Activated T-helper 17 cell treated with anti-CD3 and anti-CD28 coated beads, Interleukin-2, amount 50 U/mL, for 72 hours (primary cell): ENCODE results near the gene ELMO1. TPM values are rescaled to one million over a fixed set of nuclear protein-coding genes. Genes with fewer than 3 reads are reported as not detected.

Source experiments
- ATAC-seq: fragments of 150-1000 bp; cut with Tn5 transposase; replicated peaks from 2 replicates; pipeline ENCODE4 v1.10.0; 2021; ENCODE audit warnings: mild to moderate bottlenecking, moderate library complexity
- H3K27ac Mint-ChIP-seq: one replicate; pipeline ENCODE4 v1.8.0; 2022; ENCODE audit warnings: mixed read lengths
- H3K27me3 Mint-ChIP-seq: one replicate; pipeline ENCODE4 v1.8.0; 2022; ENCODE audit warnings: mixed read lengths
- H3K36me3 Mint-ChIP-seq: one replicate; pipeline ENCODE4 v1.8.0; 2022; ENCODE audit warnings: low read depth, mild to moderate bottlenecking, mixed read lengths
- H3K4me1 Mint-ChIP-seq: one replicate; pipeline ENCODE4 v1.8.0; 2022; ENCODE audit warnings: mixed read lengths
- H3K4me3 Mint-ChIP-seq: one replicate; pipeline ENCODE4 v1.8.0; 2022; ENCODE audit warnings: mild to moderate bottlenecking, mixed read lengths
- H3K9me3 Mint-ChIP-seq: one replicate; pipeline ENCODE4 v1.8.0; 2022; ENCODE audit warnings: mixed read lengths
- total RNA-seq, 2 donors: library from RNA; stranded (reverse); gene quantifications; one replicate each; pipeline ENCODE4 v1.2.3, GENCODE V29; 2022

The ELMO1 gene
- total RNA-seq, 2 donors from 2014 or later: 77.4 to 106 TPM

DNA sequence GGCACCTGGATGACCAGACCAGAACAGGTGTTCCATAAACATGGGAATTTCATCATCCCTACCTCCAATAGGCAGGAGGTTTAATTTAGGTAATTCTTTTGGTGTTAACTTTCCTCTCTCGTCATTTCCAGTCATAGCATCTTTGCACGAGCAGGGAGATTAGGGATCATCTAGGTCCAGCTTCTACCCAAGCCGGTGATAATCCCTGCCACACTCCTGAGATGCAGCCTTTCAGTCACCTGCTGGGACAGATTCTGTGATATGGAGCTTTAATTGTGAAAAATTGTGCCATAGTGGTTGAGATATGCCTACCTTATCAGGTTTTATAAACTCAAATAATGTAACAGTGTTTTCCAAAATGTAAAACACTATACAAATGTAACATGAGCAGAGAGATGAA, 532.5 kb downstream of the ELMO1 start:
- no peak overlapping the region for H3K27ac Mint-ChIP-seq
- no peak overlapping the region for H3K4me3 Mint-ChIP-seq
- peaks cover 9% of the 10 kb centered on the region for H3K36me3 Mint-ChIP-seq
- H3K4me1 Mint-ChIP-seq: peaks cover 4% of the 10 kb centered on the region
- no peaks in the 10 kb centered on the region for H3K9me3 Mint-ChIP-seq
- no peak for ATAC-seq
- H3K27me3 Mint-ChIP-seq: no peaks in the 10 kb centered on the region

DNA sequence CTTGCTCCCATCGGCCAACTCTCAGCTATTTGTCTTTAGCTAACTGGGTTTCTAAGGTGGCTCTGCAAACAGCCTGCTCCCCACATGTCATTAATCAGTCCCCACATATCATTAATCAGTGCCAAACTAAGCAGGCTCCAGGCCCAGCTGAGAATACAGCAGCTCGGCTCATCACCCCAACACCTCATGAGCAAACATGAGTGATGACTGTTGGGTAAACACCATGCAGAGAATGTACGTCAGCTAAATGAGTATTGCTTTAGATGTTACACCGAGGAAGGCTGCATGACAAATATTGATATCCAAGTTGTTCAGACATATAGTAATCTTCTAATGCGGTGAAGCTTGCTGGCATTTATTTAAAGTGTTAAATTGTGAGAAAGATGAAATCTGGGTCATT, 536.9 kb downstream of the ELMO1 start:
- Mint-ChIP-seq H3K36me3 (peaks cover 36% of the 10 kb centered on the region), H3K9me3 (no peaks in the 10 kb centered on the region), H3K27me3 (no peaks in the 10 kb centered on the region), H3K27ac (no peak overlapping the region), H3K4me1 (peaks cover 4% of the 10 kb centered on the region), H3K4me3 (no peak overlapping the region)
- no peak for ATAC-seq

- H3K27me3 Mint-ChIP-seq: no peaks in the 10 kb centered on the region
- peaks cover 41% of the 10 kb centered on the region for H3K36me3 Mint-ChIP-seq
- H3K4me3 Mint-ChIP-seq: no peak overlapping the region
- H3K4me1 Mint-ChIP-seq: peaks cover 4% of the 10 kb centered on the region
- no peak overlapping the region for H3K27ac Mint-ChIP-seq
- no peaks in the 10 kb centered on the region for H3K9me3 Mint-ChIP-seq
- ATAC-seq: no peak
Observed at GRCh38 chr7:36910859-36911258, 537.8 kb downstream of the ELMO1 start.

- no peak overlapping the region for H3K4me3 Mint-ChIP-seq
- H3K9me3 Mint-ChIP-seq: no peaks in the 10 kb centered on the region
- no peaks in the 10 kb centered on the region for H3K27me3 Mint-ChIP-seq
- peaks cover 41% of the 10 kb centered on the region for H3K36me3 Mint-ChIP-seq
- peaks cover 4% of the 10 kb centered on the region for H3K4me1 Mint-ChIP-seq
- H3K27ac Mint-ChIP-seq: no peak overlapping the region
- no peak for ATAC-seq
Observed at GRCh38 chr7:36910401-36910800, 538.3 kb downstream of the ELMO1 start.

DNA sequence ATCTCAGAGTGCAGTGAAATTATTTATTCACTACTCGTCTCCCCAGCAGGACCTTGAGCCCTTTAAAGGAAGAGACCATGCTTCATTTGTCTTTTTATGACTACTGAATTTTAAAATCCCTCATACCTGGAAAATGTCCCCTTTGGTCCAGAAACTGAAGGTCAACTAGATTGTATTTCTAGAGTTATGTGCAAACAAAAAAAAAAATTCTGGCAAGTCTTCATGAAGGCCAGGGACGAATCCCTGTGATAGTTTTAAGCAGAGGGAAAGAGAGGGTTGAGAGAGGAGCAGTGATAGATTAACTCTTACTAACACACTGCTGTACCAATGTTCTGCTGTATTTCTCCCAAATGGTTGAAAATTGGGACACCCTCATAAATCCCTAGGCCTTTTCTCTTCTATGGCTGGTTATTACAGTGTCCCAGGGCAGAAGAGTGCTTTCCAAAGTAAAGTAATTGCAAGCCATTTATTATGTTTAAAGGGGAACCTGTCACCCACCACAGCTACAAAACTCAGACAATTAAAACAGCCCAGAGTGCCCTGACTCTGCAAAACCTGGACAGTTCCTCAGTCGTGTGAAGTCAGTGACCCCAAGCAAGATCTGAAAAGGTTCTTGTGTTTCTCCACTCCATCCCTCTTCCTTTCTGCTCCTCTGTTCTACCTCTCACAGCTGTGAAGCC, 541.6 kb downstream of the ELMO1 start:
- Mint-ChIP-seq H3K36me3 (peaks cover 51% of the 10 kb centered on the region), H3K4me1 (peaks cover 8% of the 10 kb centered on the region), H3K4me3 (no peak overlapping the region), H3K27me3 (no peaks in the 10 kb centered on the region), H3K9me3 (no peaks in the 10 kb centered on the region), H3K27ac (no peak overlapping the region)
- ATAC-seq: no peak

DNA sequence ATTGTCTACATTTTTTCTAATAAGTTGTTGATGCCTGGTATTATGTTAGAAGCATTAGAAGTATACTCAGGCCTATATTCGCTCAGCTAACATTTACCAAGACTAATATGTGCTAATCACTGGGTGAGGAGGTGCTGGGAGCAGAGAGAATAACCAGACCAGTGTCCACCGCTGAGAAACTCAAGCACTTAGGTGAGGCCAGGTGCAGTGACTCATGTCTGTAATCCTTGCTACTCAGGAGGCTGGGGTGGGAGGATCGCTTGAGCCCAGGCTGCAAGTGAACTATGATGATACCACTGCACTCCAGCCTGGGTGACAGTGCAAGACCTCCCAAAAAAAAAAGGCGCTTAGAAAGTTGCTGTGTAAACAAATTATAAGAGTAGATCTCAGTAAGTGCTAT, 542.2 kb downstream of the ELMO1 start:
- Mint-ChIP-seq H3K36me3 (peaks cover 46% of the 10 kb centered on the region), H3K4me3 (no peak overlapping the region), H3K4me1 (peaks cover 6% of the 10 kb centered on the region), H3K27ac (no peak overlapping the region), H3K9me3 (no peaks in the 10 kb centered on the region), H3K27me3 (no peaks in the 10 kb centered on the region)
- ATAC-seq: no peak

DNA sequence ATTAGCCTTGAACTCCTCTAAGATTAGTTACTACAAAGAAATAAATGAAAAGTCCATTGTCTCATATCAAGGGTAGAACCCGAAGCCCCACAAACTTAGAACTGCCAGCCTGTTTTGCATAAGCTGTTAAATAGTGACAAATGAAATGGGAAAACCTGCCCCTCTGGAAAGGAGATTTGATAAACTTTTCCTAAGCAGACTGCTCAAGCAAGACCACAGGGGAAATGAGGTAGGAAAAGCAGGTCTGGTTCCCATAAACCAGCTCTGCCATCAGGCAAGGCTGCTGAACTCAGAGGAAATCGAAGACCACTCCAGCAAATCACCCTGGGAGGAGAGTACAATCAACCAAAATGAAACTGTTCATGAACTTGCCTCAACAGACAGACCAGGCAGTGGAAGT, 542.8 kb downstream of the ELMO1 start:
- H3K4me3 Mint-ChIP-seq: no peak overlapping the region
- H3K9me3 Mint-ChIP-seq: no peaks in the 10 kb centered on the region
- no peak overlapping the region for H3K27ac Mint-ChIP-seq
- no peaks in the 10 kb centered on the region for H3K27me3 Mint-ChIP-seq
- peaks cover 42% of the 10 kb centered on the region for H3K36me3 Mint-ChIP-seq
- ATAC-seq: no peak
- H3K4me1 Mint-ChIP-seq: peaks cover 6% of the 10 kb centered on the region

- H3K9me3 Mint-ChIP-seq: no peaks in the 10 kb centered on the region
- H3K27me3 Mint-ChIP-seq: no peaks in the 10 kb centered on the region
- peaks cover 32% of the 10 kb centered on the region for H3K36me3 Mint-ChIP-seq
- ATAC-seq: no peak
- H3K4me3 Mint-ChIP-seq: no peak overlapping the region
- no peak overlapping the region for H3K27ac Mint-ChIP-seq
- H3K4me1 Mint-ChIP-seq: peaks cover 6% of the 10 kb centered on the region
Observed at GRCh38 chr7:36904802-36905201, 543.9 kb downstream of the ELMO1 start.

DNA sequence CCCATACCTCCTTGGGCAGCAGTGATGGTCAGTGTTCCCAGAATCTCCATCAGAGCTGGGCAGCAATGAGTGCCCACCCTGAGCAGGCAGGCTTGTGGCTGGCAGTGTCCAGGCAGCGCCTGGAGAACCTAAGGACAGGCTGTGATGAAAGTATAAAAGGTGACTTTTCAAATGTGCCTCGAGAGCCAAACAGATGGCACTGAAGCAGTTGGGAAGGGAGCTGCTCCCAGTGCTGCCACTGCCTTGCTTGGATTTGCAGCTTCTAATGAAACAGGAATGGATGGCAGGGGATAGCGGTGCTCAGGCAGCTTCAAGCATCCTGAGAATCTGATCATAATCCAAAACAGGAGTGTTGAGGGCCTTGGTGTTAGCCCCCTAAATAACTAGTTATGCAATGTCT, 544.6 kb downstream of the ELMO1 start:
- no peak overlapping the region for H3K4me3 Mint-ChIP-seq
- peaks cover 25% of the 10 kb centered on the region for H3K36me3 Mint-ChIP-seq
- no peaks in the 10 kb centered on the region for H3K27me3 Mint-ChIP-seq
- H3K27ac Mint-ChIP-seq: no peak overlapping the region
- ATAC-seq: no peak
- H3K9me3 Mint-ChIP-seq: no peaks in the 10 kb centered on the region
- H3K4me1 Mint-ChIP-seq: peaks cover 6% of the 10 kb centered on the region

DNA sequence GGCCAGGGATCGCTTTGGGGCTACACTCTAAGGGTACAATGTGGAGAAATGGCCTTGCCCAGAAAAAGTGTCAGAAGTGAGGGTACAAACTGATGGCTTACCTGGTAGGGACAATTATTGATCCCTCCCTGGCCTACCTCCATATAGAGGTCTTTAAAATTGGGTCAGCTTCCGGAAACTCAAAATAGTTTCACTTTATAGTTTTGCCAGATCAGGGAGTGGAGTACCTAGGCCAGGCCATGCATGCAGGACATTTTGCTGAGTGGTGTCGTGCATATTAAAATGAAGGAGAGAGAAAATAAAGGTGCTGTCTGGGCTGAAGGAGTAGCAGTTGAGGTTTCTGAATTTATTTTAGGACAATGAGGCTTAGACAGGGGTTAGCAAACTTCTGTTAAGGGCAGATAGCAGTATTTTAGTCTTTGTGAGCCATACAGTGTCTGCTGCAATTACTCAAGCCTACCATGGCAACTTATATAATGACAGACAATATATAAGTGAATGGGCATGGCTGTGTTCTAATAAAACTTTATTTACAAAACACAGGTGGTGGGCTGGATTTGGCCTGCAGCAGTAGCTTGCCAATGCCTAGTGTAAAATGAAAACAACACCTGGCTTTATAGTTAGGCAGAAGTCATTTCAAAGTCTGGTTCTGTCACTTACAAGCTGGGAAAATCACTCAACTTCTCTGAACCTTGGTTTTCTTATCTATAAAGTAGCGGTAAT, 547.5 kb downstream of the ELMO1 start:
- H3K9me3 Mint-ChIP-seq: no peaks in the 10 kb centered on the region
- peaks cover 11% of the 10 kb centered on the region for H3K4me1 Mint-ChIP-seq
- H3K4me3 Mint-ChIP-seq: no peak overlapping the region
- H3K36me3 Mint-ChIP-seq: peaks cover 13% of the 10 kb centered on the region
- H3K27me3 Mint-ChIP-seq: no peaks in the 10 kb centered on the region
- H3K27ac Mint-ChIP-seq: no peak overlapping the region
- ATAC-seq: no peak

- Mint-ChIP-seq H3K4me1 (peaks cover 14% of the 10 kb centered on the region), H3K36me3 (peaks cover 26% of the 10 kb centered on the region), H3K4me3 (no peak overlapping the region), H3K9me3 (no peaks in the 10 kb centered on the region), H3K27ac (peak overlapping the region; percentile 18), H3K27me3 (no peaks in the 10 kb centered on the region)
- no peak for ATAC-seq
Observed at GRCh38 chr7:36898186-36898585, 550.5 kb downstream of the ELMO1 start.

DNA sequence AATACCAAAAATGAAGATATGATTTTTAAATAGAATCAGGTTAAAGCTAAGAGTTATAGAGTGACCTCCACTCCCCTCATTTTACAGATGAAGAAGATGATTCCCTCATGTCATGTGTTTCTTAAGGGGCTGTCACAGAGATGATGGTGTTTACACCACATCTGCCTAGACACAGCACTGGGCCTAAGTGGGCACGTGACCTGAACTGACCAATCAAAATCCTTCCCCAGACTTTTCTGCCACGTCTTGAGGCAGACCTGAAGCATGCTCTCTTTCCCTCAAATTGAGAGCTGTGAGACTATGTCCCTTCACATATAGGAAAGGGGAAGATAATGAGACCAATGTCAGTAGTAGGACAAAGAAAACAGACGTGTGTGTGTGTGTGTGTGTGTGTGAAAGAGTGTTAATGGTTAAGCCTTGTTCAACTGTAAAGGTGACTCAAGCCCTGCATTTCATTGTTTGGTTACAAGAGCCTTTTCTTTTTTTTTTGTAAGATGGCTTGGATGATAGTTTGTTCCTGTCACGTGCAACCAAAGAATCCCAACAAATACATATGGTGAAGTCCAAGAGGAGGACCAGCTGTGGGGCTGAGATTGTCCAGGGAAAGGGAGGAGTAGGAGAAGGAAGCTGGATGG, 551.6 kb downstream of the ELMO1 start:
- H3K4me3 Mint-ChIP-seq: no peak overlapping the region
- H3K4me1 Mint-ChIP-seq: peaks cover 12% of the 10 kb centered on the region
- peaks cover 29% of the 10 kb centered on the region for H3K36me3 Mint-ChIP-seq
- no peak for ATAC-seq
- H3K27ac Mint-ChIP-seq: peak overlapping the region; percentile 18
- H3K9me3 Mint-ChIP-seq: no peaks in the 10 kb centered on the region
- no peaks in the 10 kb centered on the region for H3K27me3 Mint-ChIP-seq

DNA sequence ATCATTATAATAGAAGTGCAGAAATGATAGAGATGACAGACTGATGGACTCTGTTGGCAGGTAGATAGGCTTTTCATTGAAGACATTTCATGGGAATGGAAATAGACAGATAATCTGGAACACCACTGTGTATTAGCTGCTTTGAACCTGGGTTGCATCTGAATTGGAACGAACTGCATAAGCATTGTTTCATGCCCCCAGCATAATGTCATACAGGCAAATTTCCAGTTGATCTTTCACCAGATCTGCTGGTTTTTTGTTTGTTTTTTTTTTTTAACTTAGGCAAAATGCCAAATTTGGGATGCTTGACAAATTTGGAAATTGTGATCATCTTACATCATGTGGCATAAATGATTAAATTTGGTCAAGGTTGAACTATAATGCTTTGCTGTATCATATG, 552.2 kb downstream of the ELMO1 start:
- no peak overlapping the region for H3K27ac Mint-ChIP-seq
- peaks cover 12% of the 10 kb centered on the region for H3K4me1 Mint-ChIP-seq
- H3K27me3 Mint-ChIP-seq: no peaks in the 10 kb centered on the region
- peaks cover 36% of the 10 kb centered on the region for H3K36me3 Mint-ChIP-seq
- no peaks in the 10 kb centered on the region for H3K9me3 Mint-ChIP-seq
- H3K4me3 Mint-ChIP-seq: no peak overlapping the region
- ATAC-seq: no peak

DNA sequence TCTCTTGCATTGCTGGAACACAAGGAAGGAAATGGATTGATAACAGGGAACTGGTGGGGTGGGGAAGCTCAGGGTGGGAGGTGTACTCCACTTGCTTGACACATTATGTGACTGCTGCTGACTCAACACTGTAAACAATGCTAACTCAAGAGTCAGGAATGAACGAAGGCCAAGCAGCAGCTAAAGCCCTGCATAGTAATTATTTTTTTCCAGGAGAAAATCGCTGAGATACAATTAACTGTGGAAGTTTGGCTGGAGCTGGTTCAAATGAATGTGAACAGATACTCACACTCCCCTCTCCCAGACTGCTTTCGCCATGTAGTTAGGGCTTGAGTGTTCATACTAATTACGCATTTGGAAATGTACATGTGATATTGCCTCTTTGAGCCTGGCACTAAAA, 553.5 kb downstream of the ELMO1 start:
- peaks cover 45% of the 10 kb centered on the region for H3K36me3 Mint-ChIP-seq
- no peaks in the 10 kb centered on the region for H3K9me3 Mint-ChIP-seq
- H3K4me3 Mint-ChIP-seq: no peak overlapping the region
- ATAC-seq: no peak
- no peak overlapping the region for H3K27ac Mint-ChIP-seq
- H3K4me1 Mint-ChIP-seq: peaks cover 18% of the 10 kb centered on the region
- H3K27me3 Mint-ChIP-seq: no peaks in the 10 kb centered on the region

DNA sequence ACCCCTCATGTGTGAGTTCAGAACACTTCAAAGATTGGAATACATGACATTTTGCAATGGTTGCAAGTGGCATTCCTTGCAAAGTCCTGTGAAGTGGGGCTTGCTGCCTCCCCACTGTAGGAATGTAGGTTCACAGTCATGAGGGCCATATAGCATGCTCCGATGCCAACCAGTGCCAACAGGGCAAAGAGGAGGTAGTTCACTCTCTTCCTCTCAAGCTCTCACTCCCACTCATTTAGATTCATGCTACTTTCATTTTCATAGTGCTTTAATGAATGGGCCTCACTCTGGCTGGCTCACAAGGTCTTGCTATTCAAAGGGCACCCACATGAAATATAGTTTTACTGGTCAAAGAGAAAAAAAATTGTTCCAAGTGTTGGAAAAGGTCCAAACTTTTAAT, 554.5 kb downstream of the ELMO1 start:
- Mint-ChIP-seq H3K27ac (no peak overlapping the region), H3K27me3 (no peaks in the 10 kb centered on the region), H3K9me3 (no peaks in the 10 kb centered on the region), H3K4me1 (peaks cover 18% of the 10 kb centered on the region), H3K36me3 (peaks cover 52% of the 10 kb centered on the region), H3K4me3 (no peak overlapping the region)
- peak; percentile 68 for ATAC-seq
